Measurements from ENCODE around the gene TEAD3.

DNA sequence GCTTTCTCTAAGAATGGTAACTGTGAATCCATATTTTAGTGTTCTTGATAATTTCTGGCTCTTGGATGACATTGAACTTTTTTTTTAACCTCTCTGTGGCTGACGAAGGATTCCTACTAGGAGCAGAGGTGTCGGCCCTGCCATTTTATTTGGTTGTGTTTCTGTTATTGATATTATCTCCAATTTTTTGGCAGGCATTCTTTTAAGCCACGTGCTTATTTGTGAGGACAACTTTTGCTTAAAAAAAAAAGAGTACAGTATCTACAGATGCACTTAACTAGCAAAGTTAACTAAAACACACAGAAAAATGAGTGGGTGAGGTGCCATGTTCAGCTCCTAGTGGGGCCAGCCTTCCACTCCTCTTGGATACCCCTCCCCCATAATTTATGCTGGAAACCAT, 43.6 kb downstream of the TEAD3 start:
- no peak for TF ChIP-seq CTCF (conservative IDR thresholded peaks at IDR 0.05; ENCODE audit: low read length)
- no peak for TF ChIP-seq EZH2phosphoT487 (IDR thresholded peaks at IDR 0.05; ENCODE audit: borderline replicate concordance, low read depth, low read length)
